Measurements from ENCODE around the gene SH3RF3.

The SH3RF3 gene

GRCh38 chr2:109447251-109447661 is 318.3 kb downstream of the SH3RF3 start:
- DNase-seq, result no peak

- DNase-seq, result no peak
These were observed 318.8 kb downstream of the SH3RF3 start for GRCh38 chr2:109447776-109448175.

- no peak for DNase-seq
These were observed 319.2 kb downstream of the SH3RF3 start for GRCh38 chr2:109448207-109448606.

- DNase-seq, result no peak
These were observed 320.2 kb downstream of the SH3RF3 start for GRCh38 chr2:109448946-109449788.

- DNase-seq, result no peak
These were observed 321.7 kb downstream of the SH3RF3 start for GRCh38 chr2:109450574-109451273.

- DNase-seq, result no peak
These were observed 322.7 kb downstream of the SH3RF3 start for GRCh38 chr2:109451671-109452070.

GRCh38 chr2:109452318-109453305 is 323.6 kb downstream of the SH3RF3 start:
- DNase-seq, result no peak

GRCh38 chr2:109453371-109453995 is 324.5 kb downstream of the SH3RF3 start:
- no peak for DNase-seq

- DNase-seq, result no peak
These were observed 325.3 kb downstream of the SH3RF3 start for GRCh38 chr2:109454304-109454703.

GRCh38 chr2:109454765-109455394 is 325.9 kb downstream of the SH3RF3 start:
- no peak for DNase-seq

- no peak for DNase-seq
These were observed 327.0 kb downstream of the SH3RF3 start for GRCh38 chr2:109455731-109456691.

- DNase-seq, result no peak
These were observed 327.8 kb downstream of the SH3RF3 start for GRCh38 chr2:109456776-109457175.

- DNase-seq, result no peak
These were observed 328.4 kb downstream of the SH3RF3 start for GRCh38 chr2:109457366-109457765.

- DNase-seq, result no peak
These were observed 328.8 kb downstream of the SH3RF3 start for GRCh38 chr2:109457794-109458193.

GRCh38 chr2:109458512-109458911 is 329.5 kb downstream of the SH3RF3 start:
- DNase-seq, result no peak

GRCh38 chr2:109459485-109459884 is 330.5 kb downstream of the SH3RF3 start:
- DNase-seq, result no peak

GRCh38 chr2:109460553-109461324 is 331.7 kb downstream of the SH3RF3 start:
- no peak for DNase-seq

GRCh38 chr2:109463236-109463635 is 334.2 kb downstream of the SH3RF3 start:
- no peak for DNase-seq

GRCh38 chr2:109463891-109464290 is 334.9 kb downstream of the SH3RF3 start:
- no peak for DNase-seq

Data from NCI-H69 (cell line).